Activated effector memory CD4-positive, alpha-beta T cell treated with Interleukin-2 at 50 U/mL for 16 hours (primary cell): ENCODE measurements around the gene JAK3.
"Not testable (repeated sequence)": the region's sequence is repeated elsewhere in the genome, so short reads cannot be mapped to it uniquely, and the experiment has no call there.

Experiments used
- DNase-seq: peaks from one replicate; pipeline ENCODE4 v3.0.0-alpha.2; 2020

Gene JAK3

GRCh38 chr19:17847538-17848366 is at the start of gene JAK3:
Gene JAK3, minus strand, starts transcription at chr19:17847982. Its CDS starts 3,565 bp downstream, at chr19:17844417.
- DNase-seq, result peak; percentile 72

GRCh38 chr19:17893766-17894165 is 46.0 kb upstream of the JAK3 start:
- no peak for DNase-seq

DNA sequence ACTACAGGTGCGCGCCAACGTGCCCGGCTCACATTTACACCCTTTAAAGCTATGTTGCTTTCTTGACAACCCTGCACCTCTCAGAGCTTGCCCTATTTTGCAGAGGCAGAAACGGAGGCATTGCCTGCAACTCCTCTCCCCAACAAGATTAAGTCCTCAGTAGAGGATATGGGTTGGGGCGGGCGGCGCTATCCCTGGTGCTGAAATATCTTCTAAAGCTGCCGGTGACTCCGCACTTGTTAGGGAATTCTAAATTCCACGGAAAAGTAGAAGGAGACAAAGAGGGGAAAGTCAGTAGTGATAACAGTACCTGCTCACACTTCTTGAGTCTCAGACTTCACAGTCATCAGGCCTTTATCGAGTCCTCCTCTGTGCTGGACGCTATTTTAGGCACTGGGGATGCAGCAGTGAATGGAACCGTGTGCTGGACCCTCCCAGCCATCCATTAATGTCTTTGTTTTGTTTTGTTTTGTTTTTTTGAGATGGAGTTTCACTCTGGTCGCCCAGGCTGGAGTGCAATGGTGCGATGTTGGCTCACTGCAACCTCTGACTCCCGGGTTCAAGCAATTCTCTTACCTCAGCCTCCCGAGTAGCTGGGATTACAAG is 41.9 kb upstream of the JAK3 start:
- DNase-seq, result no peak

DNA sequence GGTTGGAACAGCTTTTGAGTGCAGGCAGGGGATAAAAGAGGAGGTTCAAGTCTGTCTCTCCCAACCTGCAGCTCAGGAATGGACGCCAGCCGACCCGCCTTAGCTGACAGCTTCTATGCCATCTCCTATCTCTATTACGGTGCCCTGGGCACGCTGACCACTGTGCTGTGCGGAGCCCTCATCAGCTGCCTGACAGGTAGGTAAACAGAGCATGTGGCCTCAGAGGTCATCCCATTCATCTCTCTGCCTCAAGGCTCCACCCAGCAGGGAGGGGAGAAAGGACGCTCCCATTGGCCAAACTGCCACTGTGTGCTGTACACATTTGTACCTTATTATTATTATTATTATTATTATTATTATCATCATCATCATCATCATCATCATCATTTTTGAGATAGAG is 40.5 kb upstream of the JAK3 start:
- DNase-seq, result no peak

DNA sequence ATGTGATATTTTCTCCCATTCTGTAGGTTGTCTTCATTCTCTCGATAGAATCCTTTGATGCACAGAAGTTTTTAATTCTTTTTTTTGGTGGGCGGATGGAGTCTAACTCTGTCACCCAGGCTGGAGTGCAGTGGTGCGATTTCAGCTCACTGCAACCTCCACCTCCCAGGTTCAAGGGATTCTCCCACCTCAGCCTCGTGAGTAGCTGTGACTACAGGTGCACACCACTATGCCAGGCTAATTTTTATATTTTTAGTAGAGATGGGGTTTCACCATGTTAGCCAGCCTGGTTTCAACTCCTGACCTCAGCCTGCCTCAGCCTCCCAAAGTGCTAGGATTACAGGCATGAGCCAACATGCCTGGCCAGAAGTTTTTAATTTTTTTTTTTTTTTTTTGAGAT is 39.4 kb upstream of the JAK3 start:
- DNase-seq, result not testable (repeated sequence)

GRCh38 chr19:17886515-17886914 is 38.7 kb upstream of the JAK3 start:
- no peak for DNase-seq

DNA sequence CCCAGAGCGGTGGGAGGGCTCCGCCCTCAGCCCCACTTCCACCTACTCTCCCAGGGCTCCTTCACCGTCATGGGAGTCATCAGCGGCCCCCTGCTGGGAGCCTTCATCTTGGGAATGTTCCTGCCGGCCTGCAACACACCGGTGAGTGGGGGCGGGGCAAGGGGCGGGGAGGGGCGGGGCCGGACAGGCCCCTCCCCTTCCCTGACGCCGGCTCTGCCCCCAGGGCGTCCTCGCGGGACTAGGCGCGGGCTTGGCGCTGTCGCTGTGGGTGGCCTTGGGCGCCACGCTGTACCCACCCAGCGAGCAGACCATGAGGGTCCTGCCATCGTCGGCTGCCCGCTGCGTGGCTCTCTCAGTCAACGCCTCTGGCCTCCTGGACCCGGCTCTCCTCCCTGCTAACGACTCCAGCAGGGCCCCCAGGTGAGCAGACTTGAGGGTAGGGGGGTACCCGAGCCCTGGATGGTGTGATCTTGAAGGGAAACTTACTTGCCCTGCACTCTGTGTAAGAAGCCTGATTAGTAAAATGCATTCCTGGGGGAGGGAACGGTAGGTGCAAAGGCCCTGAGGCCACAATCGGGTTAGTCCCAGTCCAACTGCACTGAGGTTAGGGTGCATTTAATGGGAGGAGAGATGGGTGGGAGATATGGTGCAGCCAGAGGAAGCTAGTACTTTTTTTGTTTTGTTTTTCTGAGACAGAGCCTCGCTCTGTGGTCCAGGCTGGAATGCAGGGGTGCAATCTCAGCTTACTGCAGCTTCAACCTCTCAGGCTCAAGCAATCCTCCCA is 36.0 kb upstream of the JAK3 start:
- no peak for DNase-seq

DNA sequence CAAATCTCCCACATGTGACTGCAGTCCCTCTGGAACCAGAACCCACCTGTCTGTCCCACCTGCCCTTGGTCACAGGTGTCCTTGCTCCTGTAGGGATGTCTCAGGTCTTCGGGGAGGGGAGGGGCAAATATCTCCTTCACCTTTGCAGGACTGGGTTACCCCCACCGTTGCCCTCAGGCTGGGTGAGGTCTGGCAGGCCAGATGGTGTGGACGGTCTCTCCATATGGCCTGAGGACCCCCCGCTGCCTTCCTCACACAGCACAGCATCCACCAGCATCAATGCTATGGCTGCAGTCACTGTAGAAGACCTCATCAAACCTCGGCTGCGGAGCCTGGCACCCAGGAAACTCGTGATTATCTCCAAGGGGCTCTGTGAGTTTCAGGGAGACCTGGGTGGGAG is 33.9 kb upstream of the JAK3 start:
- no peak for DNase-seq

DNA sequence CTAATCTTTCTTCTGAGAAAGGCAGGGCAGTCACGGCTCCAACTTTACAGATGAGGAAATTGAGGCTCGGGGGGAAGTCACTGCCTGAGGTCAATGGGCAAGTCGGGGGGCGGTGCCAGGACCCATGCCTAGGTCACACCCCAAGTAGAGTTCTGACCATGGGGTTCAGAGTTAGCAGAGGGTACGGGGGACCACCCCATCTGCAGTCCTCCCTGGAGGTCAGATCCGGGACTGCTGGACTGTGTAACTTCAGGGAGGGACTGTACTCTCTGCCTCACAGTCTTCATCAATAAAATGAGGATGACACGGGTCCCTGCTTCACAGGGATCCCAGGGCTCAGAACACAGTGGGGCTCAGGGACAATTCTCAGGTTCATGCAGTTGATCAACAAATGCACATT is 31.7 kb upstream of the JAK3 start:
- DNase-seq, result no peak

DNA sequence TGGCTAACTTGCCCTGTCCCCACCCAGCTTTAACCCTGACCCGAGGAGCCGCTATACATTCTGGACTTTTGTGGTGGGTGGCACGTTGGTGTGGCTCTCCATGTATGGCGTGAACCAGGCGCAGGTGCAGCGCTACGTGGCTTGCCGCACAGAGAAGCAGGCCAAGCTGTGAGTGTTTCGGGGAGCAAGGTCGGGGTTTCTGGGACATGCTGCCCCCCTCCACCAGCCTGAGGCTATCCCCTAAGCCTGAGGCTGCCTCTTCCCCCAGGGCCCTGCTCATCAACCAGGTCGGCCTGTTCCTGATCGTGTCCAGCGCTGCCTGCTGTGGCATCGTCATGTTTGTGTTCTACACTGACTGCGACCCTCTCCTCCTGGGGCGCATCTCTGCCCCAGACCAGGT is 29.9 kb upstream of the JAK3 start:
- DNase-seq, result no peak

DNA sequence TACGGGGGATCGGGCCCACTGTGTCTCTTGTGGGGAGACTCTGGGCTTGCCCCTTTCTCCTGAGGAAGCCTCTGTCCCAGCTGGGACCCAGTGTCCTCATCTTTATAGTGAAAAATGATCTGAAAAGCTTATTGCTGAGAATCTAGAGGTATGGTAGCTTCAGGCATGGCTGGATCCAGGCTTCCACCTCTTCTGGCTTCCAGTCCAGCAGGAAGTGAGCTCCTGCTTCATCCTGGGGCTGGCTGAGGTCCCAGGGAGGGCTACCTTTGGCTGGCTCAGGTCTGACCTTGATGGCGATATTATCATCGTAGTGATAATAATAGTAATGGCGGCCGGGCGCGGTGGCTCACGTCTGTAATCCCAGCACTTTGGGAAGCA is 27.0 kb upstream of the JAK3 start:
- DNase-seq, result no peak

DNA sequence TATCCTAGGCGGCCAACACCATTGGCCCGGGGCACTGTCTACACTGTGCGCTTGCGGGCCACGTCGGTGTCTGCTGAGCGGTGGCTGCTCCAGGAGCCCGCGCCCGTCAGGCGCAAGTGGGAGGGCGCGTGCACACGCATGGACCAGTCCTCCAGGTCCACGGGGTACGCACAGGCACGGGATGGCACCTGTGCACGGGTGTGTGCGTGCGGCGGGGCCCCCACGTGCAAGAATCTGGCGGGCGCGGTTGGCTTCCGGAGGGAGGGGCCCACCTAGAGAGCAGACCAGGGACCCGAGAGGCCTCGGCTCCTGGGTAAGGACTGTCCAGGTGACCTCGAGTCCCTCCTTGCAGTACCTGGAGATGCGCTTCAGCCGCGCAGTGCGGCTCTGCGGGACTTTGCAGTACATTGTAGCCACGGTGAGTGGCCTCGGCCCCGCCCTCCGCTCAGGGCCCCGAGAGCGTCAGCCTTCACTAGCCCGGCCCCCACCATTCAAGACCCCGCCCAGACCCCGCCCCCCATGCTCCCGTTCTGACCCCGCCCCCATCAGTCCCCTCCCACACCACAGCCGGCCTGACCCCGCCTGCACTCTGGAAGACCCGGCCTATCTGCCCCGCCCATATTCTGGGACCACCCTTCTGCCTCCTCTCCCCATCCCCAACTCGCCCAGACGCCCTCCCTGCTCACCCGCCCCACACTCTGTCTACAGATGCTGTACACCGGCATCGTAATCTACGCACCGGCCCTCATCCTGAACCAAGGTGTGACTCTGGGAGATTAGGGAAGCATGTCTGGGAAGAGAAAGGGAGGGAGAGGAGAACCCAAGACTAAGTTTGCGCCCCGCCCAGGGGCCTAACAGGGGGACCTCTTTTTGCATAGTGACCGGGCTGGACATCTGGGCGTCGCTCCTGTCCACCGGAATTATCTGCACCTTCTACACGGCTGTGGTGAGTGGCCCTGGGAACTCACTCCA is 26.3 kb upstream of the JAK3 start:
- DNase-seq, result peak; percentile 66

GRCh38 chr19:17872251-17873001 is 24.6 kb upstream of the JAK3 start:
- DNase-seq, result peak; percentile 51

DNA sequence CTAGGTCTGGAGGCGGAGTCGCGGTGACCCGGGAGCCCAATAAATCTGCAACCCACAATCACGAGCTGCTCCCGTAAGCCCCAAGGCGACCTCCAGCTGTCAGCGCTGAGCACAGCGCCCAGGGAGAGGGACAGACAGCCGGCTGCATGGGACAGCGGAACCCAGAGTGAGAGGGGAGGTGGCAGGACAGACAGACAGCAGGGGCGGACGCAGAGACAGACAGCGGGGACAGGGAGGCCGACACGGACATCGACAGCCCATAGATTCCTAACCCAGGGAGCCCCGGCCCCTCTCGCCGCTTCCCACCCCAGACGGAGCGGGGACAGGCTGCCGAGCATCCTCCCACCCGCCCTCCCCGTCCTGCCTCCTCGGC is 24.1 kb upstream of the JAK3 start, which contains the start of gene SLC5A5:
Gene SLC5A5 (plus strand): TSS at position 68 of the 373 bp plus-strand sequence. CDS start 375 bp downstream, outside the sequence.
- no peak for DNase-seq

- DNase-seq, result no peak
These were observed 23.5 kb upstream of the JAK3 start for GRCh38 chr19:17871032-17871877.

DNA sequence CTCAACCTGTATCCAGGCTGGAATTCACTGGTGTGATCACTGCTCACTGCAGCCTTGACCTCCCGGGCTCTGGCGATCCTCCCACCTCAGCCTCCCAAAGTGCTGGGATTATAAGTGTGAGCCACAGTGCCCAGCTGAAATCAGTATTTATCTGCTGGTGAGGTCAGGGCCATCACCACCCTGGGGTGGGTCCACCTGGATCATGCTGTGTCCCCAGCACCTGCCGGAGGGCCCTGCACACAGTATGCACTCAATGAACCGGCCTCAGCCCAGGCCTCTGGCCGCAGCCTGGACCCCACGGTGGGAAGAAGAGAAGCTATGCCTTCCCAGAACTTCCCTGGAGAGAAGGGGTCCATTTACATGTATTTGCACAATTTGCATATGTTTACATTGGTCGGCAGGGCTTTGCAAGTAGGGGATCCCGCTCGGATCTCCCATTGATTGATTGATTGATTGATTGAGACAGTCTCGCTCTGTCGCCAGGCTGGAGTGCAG is 21.4 kb upstream of the JAK3 start:
- no peak for DNase-seq

- DNase-seq, result no peak
These were observed 20.9 kb upstream of the JAK3 start for GRCh38 chr19:17868669-17869068.

DNA sequence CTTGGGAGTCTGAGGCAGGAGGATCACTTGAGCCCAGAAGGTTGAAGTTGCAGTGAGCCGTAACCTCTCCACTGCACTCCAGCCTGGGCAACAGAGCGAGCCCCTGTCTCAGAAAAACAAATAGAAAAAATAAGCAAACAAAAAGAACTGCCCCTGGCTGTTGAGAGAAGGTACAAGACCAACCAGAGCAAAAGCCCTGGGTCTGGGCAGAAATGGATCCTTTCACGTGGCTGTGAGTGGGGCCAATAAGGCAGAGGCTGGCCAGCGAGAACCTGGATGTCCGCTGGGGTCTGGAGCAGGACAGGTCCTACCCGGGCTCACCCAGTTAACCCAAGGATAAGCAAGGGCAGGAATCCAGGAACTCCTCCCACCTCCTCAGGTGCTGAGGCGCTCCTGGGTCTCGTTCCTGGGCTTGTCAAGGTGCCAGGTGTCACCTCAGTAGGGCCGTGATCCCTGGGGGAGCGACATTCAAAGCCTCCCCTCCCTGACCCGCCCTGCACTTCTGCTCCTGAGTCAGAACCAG is 19.2 kb upstream of the JAK3 start:
- DNase-seq, result no peak

- DNase-seq, result no peak
These were observed 18.7 kb upstream of the JAK3 start for GRCh38 chr19:17866312-17866963.
